ENCODE measurements around the gene ADISSP. TPM values are rescaled to one million over a fixed set of nuclear protein-coding genes. Genes with fewer than 3 reads are reported as not detected.
A peak's percentile ranks its signal among the peaks of the same experiment; 100 is the strongest.

The ADISSP gene
- total and polyA plus RNA-seq, 2 donors (not counting 3 experiments of a cell fraction or from before 2014, with no cell fraction given), result 55.0 to 67.5 TPM

GRCh38 chr20:3710703-3711483 is 56.7 kb downstream of the ADISSP start:
- Histone ChIP-seq H3K4me1 (ENCODE audit: control insufficient read depth, extremely low read depth, insufficient read depth, low read length) (no peaks in the 10 kb centered on the region), H3K4me3 (replicated peaks in 1 of 3; ENCODE audit: insufficient read depth in 1 of 3, low read depth in 1 of 3, low read length in 3 of 3) (no peak overlapping the region), H3K9me1 (replicated peaks; ENCODE audit: control insufficient read depth, extremely low read depth, insufficient read depth, low read length) (no peaks in the 10 kb centered on the region), H3K4me2 (ENCODE audit: insufficient read depth, low read length) (no peak overlapping the region), H3K27ac (ENCODE audit: insufficient read depth, low read depth, low read length) (no peak overlapping the region), H3K9me3 (replicated peaks; ENCODE audit: control insufficient read depth, insufficient read depth, low read length) (no peaks in the 10 kb centered on the region), H3K79me2 (ENCODE audit: control insufficient read depth, insufficient read depth, low read length) (no peaks in the 10 kb centered on the region), H3K36me3 (ENCODE audit: control insufficient read depth in 2 of 2, extremely low read depth in 1 of 2, insufficient read depth in 2 of 2, low read length in 2 of 2) (no peaks in the 10 kb centered on the region), H3K27me3 (ENCODE audit: control insufficient read depth in 2 of 2, insufficient read depth in 2 of 2, low read length in 2 of 2) (no peaks in the 10 kb centered on the region), H4K20me1 (replicated peaks; ENCODE audit: control insufficient read depth, extremely low read depth, insufficient read depth, low read length) (no peaks in the 10 kb centered on the region), H3K9ac (replicated peaks; ENCODE audit: extremely low read depth, insufficient read depth, low read length) (no peak overlapping the region), H2AFZ (ENCODE audit: low read depth, low read length) (no peak overlapping the region)
- peak; percentile 91 to 97 for TF ChIP-seq CTCF (IDR thresholded peaks at IDR 0.05; ENCODE audit: extremely low read depth in 1 of 2, insufficient read depth in 1 of 2, low read depth in 1 of 2, low read length in 2 of 2)
- no peak for TF ChIP-seq MAX (IDR thresholded peaks at IDR 0.05; ENCODE audit: insufficient read depth, insufficient read length)
- ChIA-PET POLR2A (interaction anchor here (1.6 kb wide), 1 partner anchor 35 kb away, joined by 4 read pairs; no protein-coding TSS in a partner anchor), CTCF (interaction anchor here (0.6 to 5.7 kb wide), 45 partner anchors 9 to 657 kb away, joined by 3 to 346 read pairs (median 5); partner anchors contain the start of genes ADAM33, ADISSP, HSPA12B and SPEF1)
- FAIRE-seq (peak; percentile 49), DNase-seq (ENCODE audit: low read depth, low spot score) (peak; percentile 58)
- intact Hi-C loops (cut with micrococcal nuclease), result loop anchor here (1.0 kb wide), 1 partner anchor 35 kb away; no protein-coding TSS in a partner anchor
- dilution Hi-C loops (cut with MboI; ENCODE audit: extremely low pct_ligation_motif_present, low sequenced_read_pairs), result no loop called here
- no TSS peak for BruUV-seq (replicated peaks)

DNA sequence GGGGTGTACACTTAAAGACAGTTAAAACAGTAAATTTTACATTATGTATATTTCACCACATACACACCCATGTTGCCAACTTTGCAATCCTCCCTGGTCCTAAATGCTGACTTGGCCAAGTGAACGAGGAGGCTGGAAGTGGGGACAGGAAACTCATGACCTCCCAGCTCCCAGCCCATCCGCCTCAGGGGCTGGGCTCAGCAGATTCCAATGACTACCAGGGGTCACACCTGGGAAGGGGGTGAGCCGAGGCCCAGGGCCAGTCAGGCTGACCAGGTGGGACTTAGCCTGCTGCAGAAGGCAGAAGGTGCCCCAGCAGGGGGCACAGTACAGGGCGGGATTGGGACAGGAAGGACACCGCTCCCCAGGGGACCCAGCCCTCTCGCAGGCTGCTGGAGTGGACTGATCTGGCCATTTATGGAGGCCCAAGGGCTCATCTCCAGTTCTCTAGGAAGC is 57.5 kb downstream of the ADISSP start:
- POLR2A ChIA-PET, result interaction anchor here (1.6 kb wide), 1 partner anchor 34 kb away, joined by 4 read pairs; no protein-coding TSS in a partner anchor
- FAIRE-seq, result no peak

More for the DNA sequence above, 57.5 kb downstream of the ADISSP start:
- H3K9me1 ChIP-seq (replicated peaks; ENCODE audit: control insufficient read depth, extremely low read depth, insufficient read depth, low read length), result no peaks in the 10 kb centered on the region
- H4K20me1 ChIP-seq (replicated peaks; ENCODE audit: control insufficient read depth, extremely low read depth, insufficient read depth, low read length), result no peaks in the 10 kb centered on the region
- no peak for DNase-seq (ENCODE audit: low read depth, low spot score)
- no peak overlapping the region for H3K4me3 ChIP-seq (replicated peaks in 1 of 3; ENCODE audit: insufficient read depth in 1 of 3, low read depth in 1 of 3, low read length in 3 of 3)
- H3K9me3 ChIP-seq (replicated peaks; ENCODE audit: control insufficient read depth, insufficient read depth, low read length), result no peaks in the 10 kb centered on the region
- no peak for TF ChIP-seq EZH2 (IDR thresholded peaks at IDR 0.05; ENCODE audit: borderline replicate concordance, low read depth, low read length, severe bottlenecking)
- TF ChIP-seq CTCF (IDR thresholded peaks at IDR 0.05; ENCODE audit: extremely low read depth in 1 of 2, insufficient read depth in 1 of 2, low read depth in 1 of 2, low read length in 2 of 2), result peak in 1 of 2 donors; percentile 5
- CTCF ChIA-PET, result interaction anchor here (0.7 to 5.7 kb wide), 34 partner anchors 8 to 493 kb away, joined by 3 to 346 read pairs (median 6); partner anchors contain the start of genes ADAM33, ADISSP, HSPA12B and SPEF1
- no peak overlapping the region for H3K27ac ChIP-seq (ENCODE audit: insufficient read depth, low read depth, low read length)
- H3K4me2 ChIP-seq (ENCODE audit: insufficient read depth, low read length), result no peak overlapping the region
- no peaks in the 10 kb centered on the region for H3K36me3 ChIP-seq (ENCODE audit: control insufficient read depth in 2 of 2, extremely low read depth in 1 of 2, insufficient read depth in 2 of 2, low read length in 2 of 2)
- H3K9ac ChIP-seq (replicated peaks; ENCODE audit: extremely low read depth, insufficient read depth, low read length), result no peak overlapping the region
- no TSS peak for BruUV-seq (replicated peaks)
- H3K79me2 ChIP-seq (ENCODE audit: control insufficient read depth, insufficient read depth, low read length), result no peaks in the 10 kb centered on the region
- no peaks in the 10 kb centered on the region for H3K27me3 ChIP-seq (ENCODE audit: control insufficient read depth in 2 of 2, insufficient read depth in 2 of 2, low read length in 2 of 2)
- no peak overlapping the region for H2AFZ ChIP-seq (ENCODE audit: low read depth, low read length)
- intact Hi-C loops (cut with micrococcal nuclease) (no loop called here), dilution Hi-C loops (cut with MboI; ENCODE audit: extremely low pct_ligation_motif_present, low sequenced_read_pairs) (no loop called here)
- H3K4me1 ChIP-seq (ENCODE audit: control insufficient read depth, extremely low read depth, insufficient read depth, low read length), result no peaks in the 10 kb centered on the region

Data from endothelial cell of umbilical vein (primary cell).